OCI-LY7 (cell line): ENCODE data around the gene OLFM2. TPM values are rescaled to one million over a fixed set of nuclear protein-coding genes. Genes with fewer than 3 reads are reported as not detected.

Source experiments
- BruUV-seq: library from RNA; stranded (reverse); fragments of 400-500 nt; replicated peaks from 2 replicates; lab custom pipeline; 2021; lab: Mats Ljungman, UMichigan
- CTCF ChIA-PET: fragments of 300-600 bp; sonication (Branson Sonifier 250); formaldehyde crosslinking; loops from one replicate; lab custom pipeline; 2022; ENCODE audit warnings: antibody characterized with exemption; ENCODE audit not compliant: unreplicated experiment; lab: Charles Lee
- POLR2A ChIA-PET: fragments of 300-600 bp; sonication (Branson Sonifier 250); formaldehyde crosslinking; loops from one replicate; lab custom pipeline; 2022; ENCODE audit warnings: antibody characterized with exemption; lab: Charles Lee
- DNase-seq: peaks from one replicate; pipeline ENCODE4 v3.0.0-alpha.2; 2015; ENCODE audit warnings: low spot score
- H2AFZ ChIP-seq: fragments of 200-600 bp; sonication (generic), shearing (Covaris generic); 2 replicates; pipeline ENCODE4 v1.6.1; 2014; ENCODE audit warnings: mild to moderate bottlenecking, antibody characterized with exemption, low read length, moderate library complexity
- H3K27ac ChIP-seq: fragments of 200-600 bp; sonication (generic); 2 replicates; pipeline ENCODE4 v1.5.1; 2014; ENCODE audit warnings: mixed run types, low read depth, mild to moderate bottlenecking, moderate library complexity, low read length, inconsistent platforms; ENCODE audit not compliant: poor library complexity, severe bottlenecking
- H3K36me3 ChIP-seq: fragments of 200-600 bp; sonication (generic); 2 replicates; pipeline ENCODE4 v1.6.1; 2014; ENCODE audit warnings: mild to moderate bottlenecking, antibody characterized with exemption, low read length, moderate library complexity, mixed read lengths; ENCODE audit not compliant: insufficient read depth
- H3K4me1 ChIP-seq: fragments of 200-600 bp; sonication (generic); 2 replicates; pipeline ENCODE4 v1.5.1; 2014; ENCODE audit warnings: mild to moderate bottlenecking, low read length; ENCODE audit not compliant: insufficient read depth, poor library complexity, severe bottlenecking
- H3K4me2 ChIP-seq: fragments of 200-600 bp; sonication (generic); 2 replicates; pipeline ENCODE4 v1.6.1; 2014; ENCODE audit warnings: mild to moderate bottlenecking, low read length
- H3K4me3 ChIP-seq: fragments of 200-600 bp; sonication (generic); 2 replicates; pipeline ENCODE4 v1.5.1; 2014; ENCODE audit warnings: mild to moderate bottlenecking, low read depth, low read length; ENCODE audit not compliant: poor library complexity, severe bottlenecking
- H3K79me2 ChIP-seq: fragments of 200-600 bp; sonication (generic); 2 replicates; pipeline ENCODE4 v1.6.1; 2016; ENCODE audit warnings: low read depth, mild to moderate bottlenecking, low read length, moderate library complexity, mixed read lengths; ENCODE audit not compliant: insufficient read depth
- H3K9me2 ChIP-seq: fragments of 200-600 bp; sonication (generic); 2 replicates; pipeline ENCODE4 v1.6.1; 2016; ENCODE audit warnings: mild to moderate bottlenecking, low read length, mixed read lengths; ENCODE audit not compliant: insufficient read depth
- H3K9me3 ChIP-seq: fragments of 200-600 bp; sonication (generic); 2 replicates; pipeline ENCODE4 v1.6.1; 2014; ENCODE audit warnings: mild to moderate bottlenecking, mixed run types, low read length, mixed read lengths
- H4K20me1 ChIP-seq: fragments of 200-600 bp; sonication (generic); 2 replicates; pipeline ENCODE4 v1.6.1; 2014; ENCODE audit warnings: mild to moderate bottlenecking, antibody characterized with exemption, low read length, moderate library complexity, mixed read lengths; ENCODE audit not compliant: insufficient read depth
- CTCF ChIP-seq: fragments of 200-600 bp; sonication (generic); conservative IDR thresholded peaks from 2 replicates; pipeline ENCODE4 v1.5.1; 2014; ENCODE audit warnings: mild to moderate bottlenecking, antibody characterized with exemption, low read length, moderate library complexity, mixed read lengths
- EZH2phosphoT487 ChIP-seq: fragments of 200-600 bp; sonication (generic); IDR thresholded peaks from 2 replicates; pipeline ENCODE4 v1.6.1; 2018; ENCODE audit warnings: low read depth, borderline replicate concordance, mild to moderate bottlenecking, mixed run types, antibody characterized with exemption, low read length, moderate library complexity, mixed read lengths
- intact Hi-C: fragments of 100-400 bp; cut with micrococcal nuclease; formaldehyde crosslinking; loops from one replicate; pipeline ENCODE4 v1.10.0; 2022; ENCODE audit not compliant: unreplicated experiment
- total RNA-seq, 2 experiments: library from RNA; depleted of rRNA in 1 of 2; stranded (reverse); fragments of >200 nt in 1 of 2; shearing (Covaris generic) in 1 of 2; gene quantifications; 2 replicates each; pipeline ENCODE4 v1.2.3, GENCODE V29; 2014 to 2022

Gene OLFM2
- total RNA-seq, 2 experiments from 2014 or later = not detected

GRCh38 chr19:9878511-9879196, 57.7 kb downstream of the OLFM2 start:
- Histone ChIP-seq H3K79me2 (no peaks in the 10 kb centered on the region), H3K36me3 (no peaks in the 10 kb centered on the region), H3K4me1 (no peaks in the 10 kb centered on the region), H2AFZ (no peak overlapping the region), H3K9me3 (no peaks in the 10 kb centered on the region), H3K4me3 (no peak overlapping the region), H3K27ac (no peak overlapping the region), H3K4me2 (no peak overlapping the region), H3K9me2 (no peaks in the 10 kb centered on the region), H4K20me1 (no peaks in the 10 kb centered on the region)
- ChIA-PET POLR2A (no interaction called here), CTCF (interaction anchor here (0.5 kb wide), 1 partner anchor 235 kb away, joined by 3 read pairs; no protein-coding TSS in a partner anchor)
- DNase-seq = no peak
- intact Hi-C loops = no loop called here
- no TSS peak for BruUV-seq
- no peak for TF ChIP-seq EZH2phosphoT487

GRCh38 chr19:9877780-9878510, 58.4 kb downstream of the OLFM2 start:
- H3K27ac ChIP-seq = no peak overlapping the region
- ChIA-PET POLR2A (no interaction called here), CTCF (no interaction called here)
- H4K20me1 ChIP-seq = no peaks in the 10 kb centered on the region
- H3K4me2 ChIP-seq = no peak overlapping the region
- no TSS peak for BruUV-seq
- no peak overlapping the region for H3K4me3 ChIP-seq
- TF ChIP-seq CTCF (no peak), EZH2phosphoT487 (no peak)
- H3K4me1 ChIP-seq = no peaks in the 10 kb centered on the region
- no peaks in the 10 kb centered on the region for H3K9me2 ChIP-seq
- no peaks in the 10 kb centered on the region for H3K36me3 ChIP-seq
- no peak for DNase-seq
- intact Hi-C loops = no loop called here
- no peaks in the 10 kb centered on the region for H3K9me3 ChIP-seq
- H2AFZ ChIP-seq = no peak overlapping the region
- H3K79me2 ChIP-seq = no peaks in the 10 kb centered on the region

GRCh38 chr19:9875796-9876195, 60.5 kb downstream of the OLFM2 start:
- TF ChIP-seq EZH2phosphoT487 (no peak), CTCF (no peak)
- H3K4me1 ChIP-seq = no peaks in the 10 kb centered on the region

More at GRCh38 chr19:9875796-9876195, 60.5 kb downstream of the OLFM2 start:
- POLR2A ChIA-PET = interaction anchor here (0.6 kb wide), 2 partner anchors 333 to 1333 kb away, joined by 3 read pairs; no protein-coding TSS in a partner anchor
- no peak overlapping the region for H3K4me2 ChIP-seq
- H3K9me3 ChIP-seq = no peaks in the 10 kb centered on the region
- no peak overlapping the region for H3K4me3 ChIP-seq
- no peak for DNase-seq
- no peaks in the 10 kb centered on the region for H3K79me2 ChIP-seq
- no TSS peak for BruUV-seq
- H3K9me2 ChIP-seq = no peaks in the 10 kb centered on the region
- no peak overlapping the region for H2AFZ ChIP-seq
- no peaks in the 10 kb centered on the region for H4K20me1 ChIP-seq
- H3K36me3 ChIP-seq = no peaks in the 10 kb centered on the region
- intact Hi-C loops = no loop called here
- H3K27ac ChIP-seq = no peak overlapping the region
- CTCF ChIA-PET = no interaction called here
